ENCODE data around the gene ZNF462.

The ZNF462 gene

DNA sequence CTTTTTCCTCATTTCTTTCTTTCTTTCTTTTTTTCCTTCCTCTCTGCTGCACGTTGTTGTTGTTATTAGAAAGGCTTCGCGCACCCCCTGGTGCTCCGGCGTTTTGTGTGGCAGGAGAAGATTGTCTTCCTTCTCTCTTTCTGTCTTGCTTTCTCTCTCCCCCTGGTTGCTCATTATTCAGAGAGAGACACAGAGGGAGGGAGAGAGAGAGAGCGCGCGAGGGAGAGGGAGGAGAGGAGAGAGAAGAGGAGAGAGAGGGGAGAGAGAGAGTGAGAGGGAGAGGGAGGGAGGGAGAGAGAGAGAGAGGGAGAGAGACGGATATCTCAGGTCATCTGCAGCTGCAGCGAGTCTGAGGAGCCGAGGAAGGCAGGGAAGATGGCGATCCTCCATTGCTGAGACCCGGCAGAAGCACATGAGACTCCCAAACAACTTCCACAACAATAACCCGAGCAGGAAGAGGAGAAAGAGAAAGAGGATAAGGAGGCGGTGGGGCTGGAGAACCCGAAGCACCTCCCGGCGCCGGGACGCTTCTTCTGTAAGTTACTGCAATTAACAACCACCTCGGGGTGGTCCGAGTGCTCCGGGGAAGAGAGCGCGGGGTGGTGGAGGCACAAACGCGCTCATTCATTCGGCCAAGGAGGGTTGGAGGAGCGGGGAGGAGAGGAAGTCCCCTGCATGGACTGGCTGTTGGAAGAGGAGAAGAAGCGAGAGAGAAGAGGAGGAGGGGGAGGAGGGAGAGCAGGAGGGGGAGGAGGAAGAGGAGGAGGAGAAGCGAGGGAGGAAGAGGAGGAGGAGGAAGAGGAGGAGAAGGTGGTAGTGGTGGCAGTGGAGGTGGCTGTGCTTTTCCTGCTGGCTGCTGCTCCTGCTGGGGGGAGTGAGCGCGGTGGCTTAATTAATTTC, at the start of gene ZNF462:
TSS of gene ZNF462 (plus strand) at position 346 of the 900 bp plus-strand sequence. CDS start 60,218 bp downstream, outside the sequence.
- DNase-seq (ENCODE audit: low read depth), result peak; percentile 70
- peak; percentile 31 for TF ChIP-seq CTCF (IDR thresholded peaks at IDR 0.05; ENCODE audit: low read length, missing control alignments)
- H3K4me3 ChIP-seq (replicated peaks; ENCODE audit: low read depth, low read length), result peak within 1 kb of the TSS; percentile 85

GRCh38 chr9:106816524-106816923, 46.4 kb upstream of the ZNF462 start:
- H3K4me3 ChIP-seq (replicated peaks; ENCODE audit: low read depth, low read length), result no peak overlapping the region
- no peak for DNase-seq (ENCODE audit: low read depth)
- no peak for TF ChIP-seq CTCF (IDR thresholded peaks at IDR 0.05; ENCODE audit: low read length, missing control alignments)

GRCh38 chr9:106818034-106818433, 44.9 kb upstream of the ZNF462 start:
- no peak overlapping the region for H3K4me3 ChIP-seq (replicated peaks; ENCODE audit: low read depth, low read length)
- no peak for DNase-seq (ENCODE audit: low read depth)
- TF ChIP-seq CTCF (IDR thresholded peaks at IDR 0.05; ENCODE audit: low read length, missing control alignments), result no peak

DNA sequence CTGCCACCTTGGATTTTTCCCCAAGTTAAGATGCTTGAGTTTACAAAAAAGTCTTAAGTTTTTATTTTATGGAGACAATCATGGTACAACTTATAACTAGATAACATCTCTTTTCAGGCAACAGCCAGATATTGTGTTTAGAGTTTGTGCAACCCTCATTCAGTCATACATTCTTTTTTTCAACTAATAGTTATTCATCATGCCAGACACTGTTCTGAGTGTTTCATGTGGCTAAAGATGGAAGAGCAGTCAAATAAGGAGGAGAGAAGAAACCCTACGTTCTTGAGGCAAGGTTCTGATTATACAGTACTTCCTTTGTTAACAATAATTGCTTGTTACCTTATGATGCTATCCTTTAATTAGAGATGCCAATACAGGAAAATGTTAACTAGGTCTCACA, 42.1 kb upstream of the ZNF462 start:
- no peak overlapping the region for H3K4me3 ChIP-seq (replicated peaks; ENCODE audit: low read depth, low read length)
- TF ChIP-seq CTCF (IDR thresholded peaks at IDR 0.05; ENCODE audit: low read length, missing control alignments), result no peak
- DNase-seq (ENCODE audit: low read depth), result no peak

- H3K4me3 ChIP-seq (replicated peaks; ENCODE audit: low read depth, low read length), result no peak overlapping the region
- DNase-seq (ENCODE audit: low read depth), result no peak
- TF ChIP-seq CTCF (IDR thresholded peaks at IDR 0.05; ENCODE audit: low read length, missing control alignments), result no peak
Measured at GRCh38 chr9:106828070-106828469, 34.9 kb upstream of the ZNF462 start.

- DNase-seq (ENCODE audit: low read depth), result no peak
- no peak for TF ChIP-seq CTCF (IDR thresholded peaks at IDR 0.05; ENCODE audit: low read length, missing control alignments)
- no peak overlapping the region for H3K4me3 ChIP-seq (replicated peaks; ENCODE audit: low read depth, low read length)
Measured at GRCh38 chr9:106828965-106829364, 34.0 kb upstream of the ZNF462 start.
